CD4-positive, CD25-positive, alpha-beta regulatory T cell (primary cell): ENCODE results near the gene GYS1. TPM values are rescaled to one million over a fixed set of nuclear protein-coding genes. Genes with fewer than 3 reads are reported as not detected.
A peak's percentile ranks its signal among the peaks of the same experiment; 100 is the strongest.
"Not testable (repeated sequence)": the region's sequence is repeated elsewhere in the genome, so short reads cannot be mapped to it uniquely, and the experiment has no call there.

Experiments
- ATAC-seq, 2 donors: fragments of 150-1000 bp; cut with Tn5 transposase; one replicate each; pipeline ENCODE4 v1.10.0; 2021; ENCODE audit warnings: low read depth in 2 of 2, moderate number of reproducible peaks in 2 of 2, moderate library complexity in 1 of 2
- DNase-seq, 3 donors: peaks; one replicate each; pipeline versions ENCODE4 v3.0.0 to v3.0.0-alpha.2; 2012 to 2022; ENCODE audit warnings: mixed read lengths in 1 of 3
- H3K27ac ChIP-seq: one replicate; pipeline ENCODE4 v1.7.0; 2013; ENCODE audit warnings: mild to moderate bottlenecking, low read length; ENCODE audit not compliant: insufficient read depth, poor library complexity, severe bottlenecking
- H3K27me3 ChIP-seq: one replicate; pipeline ENCODE4 v1.7.0; 2013; ENCODE audit warnings: low read length; ENCODE audit not compliant: control insufficient read depth, insufficient read depth
- H3K36me3 ChIP-seq: one replicate; pipeline ENCODE4 v1.7.0; 2013; ENCODE audit warnings: mild to moderate bottlenecking, low read length, moderate library complexity; ENCODE audit not compliant: control insufficient read depth, insufficient read depth
- H3K4me1 ChIP-seq: 2 replicates; pipeline ENCODE4 v1.7.0; 2013; ENCODE audit warnings: mild to moderate bottlenecking, low read length; ENCODE audit not compliant: insufficient read depth, control insufficient read depth, poor library complexity, severe bottlenecking
- H3K4me3 ChIP-seq: one replicate; pipeline ENCODE4 v1.7.0; 2013; ENCODE audit warnings: low read depth, mild to moderate bottlenecking, low read length, moderate library complexity
- H3K9me3 ChIP-seq, 2 experiments: 1 replicate in 1 of 2; 2 replicates in 1 of 2; pipeline ENCODE4 v1.7.0; 2013; ENCODE audit warnings: low read length in 2 of 2, mild to moderate bottlenecking in 1 of 2, moderate library complexity in 1 of 2; ENCODE audit not compliant: control insufficient read depth in 2 of 2
- H3K27ac Mint-ChIP-seq, 3 donors: one replicate each; pipeline ENCODE4 v1.8.0; 2020 to 2022; ENCODE audit warnings: mild to moderate bottlenecking in 3 of 3, mixed read lengths in 3 of 3, moderate library complexity in 2 of 3
- H3K27me3 Mint-ChIP-seq: one replicate; pipeline ENCODE4 v1.8.0; 2022; ENCODE audit warnings: mild to moderate bottlenecking, mixed read lengths
- H3K36me3 Mint-ChIP-seq: one replicate; pipeline ENCODE4 v1.8.0; 2020; ENCODE audit warnings: mixed read lengths
- H3K4me1 Mint-ChIP-seq, 4 donors: one replicate each; pipeline ENCODE4 v1.8.0; 2020 to 2022; ENCODE audit warnings: mixed read lengths in 4 of 4, mild to moderate bottlenecking in 1 of 4
- H3K4me3 Mint-ChIP-seq, 4 donors: one replicate each; pipeline ENCODE4 v1.8.0; 2020 to 2022; ENCODE audit warnings: mild to moderate bottlenecking in 4 of 4, mixed read lengths in 4 of 4, moderate library complexity in 3 of 4
- H3K9me3 Mint-ChIP-seq, 7 donors: one replicate each; pipeline ENCODE4 v1.8.0; 2020 to 2022; ENCODE audit warnings: mixed read lengths in 7 of 7, mild to moderate bottlenecking in 3 of 7, moderate library complexity in 2 of 7
- polyA plus RNA-seq, 4 donors: library from polyadenylated mRNA; unstranded; fragments of 300-500 nt; fragmentation: Illumina TruSeq; gene quantifications; one replicate each; pipeline ENCODE4 v1.2.3, GENCODE V29; 2021
- total RNA-seq: library from RNA; stranded (reverse); gene quantifications from one replicate; pipeline ENCODE4 v1.2.3, GENCODE V29; 2022

GYS1 gene
- total and polyA plus RNA-seq, 5 donors from 2014 or later, result 24.5 to 37.1 (median 27.6) TPM

- not testable (repeated sequence) for H3K4me1 ChIP-seq, H3K4me3 Mint-ChIP-seq, H3K36me3 ChIP-seq, H3K27ac Mint-ChIP-seq, H3K9me3 ChIP-seq, H3K36me3 Mint-ChIP-seq, H3K4me3 ChIP-seq, H3K27me3 ChIP-seq, H3K9me3 Mint-ChIP-seq, H3K27ac ChIP-seq, H3K4me1 Mint-ChIP-seq, ATAC-seq
- DNase-seq, result peak in 2 of 3 donors; percentile 43 to 56
- peaks cover 11% of the 10 kb centered on the region for H3K27me3 Mint-ChIP-seq
Measured at GRCh38 chr19:49031642-49032301, 38.7 kb upstream of the GYS1 start, which contains the start of gene CGB2. Gene CGB2 (plus strand): TSS chr19:49031890. CDS start chr19:49032096, 206 bp downstream.

GRCh38 chr19:49030323-49030722 lies 37.2 kb upstream of the GYS1 start:
- H3K4me3 ChIP-seq, ATAC-seq, H3K4me1 Mint-ChIP-seq, H3K36me3 ChIP-seq, H3K4me1 ChIP-seq, H3K27me3 ChIP-seq, H3K9me3 ChIP-seq, H3K27ac Mint-ChIP-seq, H3K27ac ChIP-seq, DNase-seq, H3K9me3 Mint-ChIP-seq, H3K36me3 Mint-ChIP-seq, H3K4me3 Mint-ChIP-seq: not testable (repeated sequence)
- H3K27me3 Mint-ChIP-seq, result peaks cover 11% of the 10 kb centered on the region

DNA sequence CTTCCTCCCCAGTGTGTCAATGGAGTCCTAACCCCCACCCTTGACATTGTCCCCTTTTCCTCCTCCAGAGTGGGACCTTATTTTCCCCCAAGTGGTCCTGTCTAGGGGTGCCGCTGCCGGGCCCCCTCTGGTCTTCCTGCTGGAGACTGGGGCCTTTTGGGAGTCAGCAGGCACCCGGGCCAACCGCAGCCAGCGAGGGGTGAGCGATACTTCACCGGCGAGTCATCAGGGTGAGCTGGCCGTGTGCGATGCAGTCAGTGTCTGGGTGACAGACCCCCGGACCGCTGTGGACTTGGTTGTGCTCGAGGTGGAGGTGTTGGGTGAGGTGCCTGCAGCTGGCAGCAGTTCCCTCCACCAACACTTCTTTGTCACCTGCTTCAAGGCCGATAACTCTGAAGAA lies 36.6 kb upstream of the GYS1 start:
- not testable (repeated sequence) for H3K27ac Mint-ChIP-seq, H3K4me3 ChIP-seq, H3K9me3 ChIP-seq, H3K36me3 Mint-ChIP-seq, H3K36me3 ChIP-seq, ATAC-seq, H3K4me1 Mint-ChIP-seq, H3K4me3 Mint-ChIP-seq, H3K4me1 ChIP-seq, H3K27ac ChIP-seq, H3K9me3 Mint-ChIP-seq, DNase-seq, H3K27me3 ChIP-seq
- H3K27me3 Mint-ChIP-seq, result peaks cover 11% of the 10 kb centered on the region

- not testable (repeated sequence) for H3K27me3 ChIP-seq, ATAC-seq, H3K36me3 Mint-ChIP-seq
Measured at GRCh38 chr19:49028686-49029085, 35.6 kb upstream of the GYS1 start.

GRCh38 chr19:49025599-49025998 lies 32.5 kb upstream of the GYS1 start:
- not testable (repeated sequence) for ATAC-seq, DNase-seq, H3K27ac ChIP-seq, H3K9me3 Mint-ChIP-seq, H3K27me3 ChIP-seq, H3K9me3 ChIP-seq, H3K4me3 ChIP-seq, H3K27ac Mint-ChIP-seq, H3K4me3 Mint-ChIP-seq, H3K36me3 Mint-ChIP-seq, H3K36me3 ChIP-seq, H3K4me1 ChIP-seq
- Mint-ChIP-seq H3K27me3 (peaks cover 11% of the 10 kb centered on the region), H3K4me1 (peaks cover 7 to 10% (median 8%) of the 10 kb centered on the region in 4 donors)

More at GRCh38 chr19:49028686-49029085, 35.6 kb upstream of the GYS1 start:
- H3K4me1 ChIP-seq, H3K4me1 Mint-ChIP-seq, H3K9me3 ChIP-seq, H3K27ac Mint-ChIP-seq, H3K27ac ChIP-seq, H3K9me3 Mint-ChIP-seq, H3K36me3 ChIP-seq, DNase-seq, H3K4me3 Mint-ChIP-seq, H3K4me3 ChIP-seq: not testable (repeated sequence)
- peaks cover 11% of the 10 kb centered on the region for H3K27me3 Mint-ChIP-seq

DNA sequence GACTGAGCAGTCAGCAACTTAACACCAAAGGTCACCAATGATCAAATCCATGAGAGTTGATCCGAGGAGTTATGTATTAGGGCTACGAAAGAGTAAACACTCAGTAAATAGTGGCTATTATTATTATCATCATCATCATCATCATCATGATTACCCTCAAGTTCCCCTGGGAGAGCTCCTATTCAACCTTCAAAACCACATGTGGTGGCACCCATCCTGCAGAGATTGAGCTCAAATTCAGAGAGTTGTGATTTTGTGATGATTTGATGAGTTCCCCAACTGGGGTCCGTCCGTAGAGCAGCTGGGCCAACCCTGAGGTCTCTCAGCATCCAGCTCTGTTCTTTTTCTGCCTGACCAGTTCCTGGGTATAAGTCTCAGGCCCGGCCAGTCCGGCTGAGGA lies 32.0 kb upstream of the GYS1 start:
- not testable (repeated sequence) for ATAC-seq, H3K9me3 ChIP-seq, H3K27me3 ChIP-seq, H3K36me3 ChIP-seq, H3K4me1 ChIP-seq, H3K9me3 Mint-ChIP-seq, H3K27ac ChIP-seq, H3K36me3 Mint-ChIP-seq, H3K4me3 Mint-ChIP-seq, DNase-seq, H3K27ac Mint-ChIP-seq, H3K4me3 ChIP-seq
- Mint-ChIP-seq H3K4me1 (peaks cover 7 to 14% (median 8%) of the 10 kb centered on the region in 4 donors), H3K27me3 (peaks cover 11% of the 10 kb centered on the region)

GRCh38 chr19:49024233-49024632 lies 31.1 kb upstream of the GYS1 start, which contains the start of gene CGB3:
Gene CGB3 (minus strand): TSS chr19:49024333. CDS start chr19:49023971, 362 bp downstream.
- H3K36me3 ChIP-seq, DNase-seq, ATAC-seq, H3K27me3 ChIP-seq, H3K27ac Mint-ChIP-seq, H3K36me3 Mint-ChIP-seq, H3K4me3 Mint-ChIP-seq, H3K27me3 Mint-ChIP-seq, H3K4me3 ChIP-seq, H3K9me3 Mint-ChIP-seq, H3K27ac ChIP-seq, H3K9me3 ChIP-seq: not testable (repeated sequence)
- peaks cover 10% of the 10 kb centered on the region for H3K4me1 ChIP-seq
- peaks cover 7 to 21% (median 11%) of the 10 kb centered on the region in 4 donors for H3K4me1 Mint-ChIP-seq

GRCh38 chr19:49022116-49022515 lies 29.0 kb upstream of the GYS1 start:
- H3K4me1 Mint-ChIP-seq, result peaks cover 7 to 34% (median 15%) of the 10 kb centered on the region in 4 donors
- H3K27me3 Mint-ChIP-seq, result peaks cover 10% of the 10 kb centered on the region
- H3K27me3 ChIP-seq, result no peaks in the 10 kb centered on the region
- no peaks in the 10 kb centered on the region for H3K36me3 ChIP-seq
- H3K27ac ChIP-seq, result no peak overlapping the region
- no peak overlapping the region for H3K4me3 ChIP-seq
- DNase-seq (no peak), ATAC-seq (no peak)
- H3K4me1 ChIP-seq, result peaks cover 29% of the 10 kb centered on the region
- peaks cover 0 to 1% (median 0%) of the 10 kb centered on the region in 7 donors for H3K9me3 Mint-ChIP-seq
- H3K27ac Mint-ChIP-seq, result no peak overlapping the region
- H3K36me3 Mint-ChIP-seq, result no peaks in the 10 kb centered on the region
- no peaks in the 10 kb centered on the region for H3K9me3 ChIP-seq
- H3K4me3 Mint-ChIP-seq, result peak overlapping the region in 1 of 4 donors; percentile 49
